HG02870 (cell line): ENCODE data around the gene TACC2.
A peak's percentile ranks its signal among the peaks of the same experiment; 100 is the strongest.

ENCODE experiments used
- ATAC-seq: cut with Tn5 transposase; IDR thresholded peaks from one replicate; pipeline ENCODE4 v1.9.1; 2021; ENCODE audit warnings: mild to moderate bottlenecking, moderate library complexity; ENCODE audit not compliant: unreplicated experiment

The TACC2 gene

DNA sequence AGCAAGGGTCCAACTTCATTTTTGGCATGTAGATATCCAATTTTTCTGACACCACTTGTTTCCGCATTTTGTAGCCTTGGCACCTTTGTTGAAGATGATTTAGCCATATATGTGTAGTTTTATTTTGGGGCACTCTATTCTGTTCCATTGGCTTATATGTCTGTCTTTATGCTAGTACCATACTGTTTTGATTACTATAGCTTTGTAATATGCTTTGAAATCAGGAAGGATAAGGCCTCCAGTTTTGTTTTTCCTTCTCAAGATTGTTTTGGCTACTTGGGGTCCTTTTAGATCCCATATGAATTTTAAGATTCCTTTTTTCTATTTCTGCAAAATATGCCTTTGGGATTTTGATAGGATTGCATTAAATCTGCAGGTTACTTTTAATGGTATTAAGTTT, 272.6 kb downstream of the TACC2 start:
- ATAC-seq: no peak

DNA sequence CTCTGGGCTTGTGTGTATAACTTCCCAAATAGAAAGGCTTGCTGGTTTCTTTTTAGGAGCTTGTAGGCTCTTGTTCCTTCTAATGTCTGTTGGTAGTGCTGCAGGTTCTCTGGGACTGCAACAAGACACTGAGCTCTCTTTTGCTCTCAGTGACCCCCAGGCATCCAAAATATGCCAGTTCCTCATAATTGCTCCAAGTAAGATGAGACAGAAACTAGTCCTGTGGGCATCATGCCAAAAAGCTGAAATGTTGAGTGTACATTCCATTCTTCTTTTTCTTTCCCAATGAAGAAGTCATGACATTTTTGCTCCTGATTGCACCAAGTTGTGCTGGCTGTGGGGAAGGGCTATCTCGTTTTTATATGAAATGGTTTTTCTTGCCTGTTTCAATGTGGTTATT, 275.0 kb downstream of the TACC2 start:
- ATAC-seq: no peak

DNA sequence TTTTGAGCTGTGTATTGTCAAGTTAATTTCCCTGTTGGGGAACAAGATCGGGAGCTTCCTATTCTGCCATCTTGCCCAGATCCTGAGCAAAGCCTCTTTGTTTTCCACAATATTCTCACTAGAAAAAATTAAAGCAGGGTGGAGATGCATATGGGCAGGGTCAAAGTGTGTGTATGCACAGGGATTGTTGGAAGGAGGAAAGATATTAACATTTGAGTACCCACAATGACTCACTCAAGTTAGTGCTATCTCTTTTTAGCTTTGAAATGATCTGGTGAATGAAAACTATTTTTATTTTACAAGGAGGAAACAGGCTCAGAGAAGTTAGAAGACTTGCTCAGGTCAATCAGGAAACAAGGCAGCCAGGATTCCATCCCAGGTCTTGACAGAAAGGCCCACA, 275.5 kb downstream of the TACC2 start:
- no peak for ATAC-seq

DNA sequence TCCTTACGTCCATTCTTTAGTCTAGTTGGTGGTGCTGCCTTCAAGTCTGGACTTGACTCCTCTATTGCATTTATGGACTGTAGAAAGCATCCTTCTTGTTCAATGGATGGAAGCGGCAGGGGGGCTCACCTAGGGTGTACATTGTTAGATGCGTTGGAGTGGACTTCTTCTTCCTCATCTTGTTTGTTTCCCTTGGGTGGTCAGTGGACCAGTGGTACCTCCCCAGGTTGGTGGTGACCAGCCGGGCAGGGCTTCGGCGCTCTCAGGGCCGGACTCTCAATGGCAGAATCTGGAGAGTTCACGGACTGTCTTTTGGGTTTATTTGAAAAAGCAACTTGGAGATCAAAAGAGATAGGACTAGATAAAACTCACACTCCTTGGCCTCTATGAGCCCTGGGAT, 276.0 kb downstream of the TACC2 start:
- no peak for ATAC-seq

DNA sequence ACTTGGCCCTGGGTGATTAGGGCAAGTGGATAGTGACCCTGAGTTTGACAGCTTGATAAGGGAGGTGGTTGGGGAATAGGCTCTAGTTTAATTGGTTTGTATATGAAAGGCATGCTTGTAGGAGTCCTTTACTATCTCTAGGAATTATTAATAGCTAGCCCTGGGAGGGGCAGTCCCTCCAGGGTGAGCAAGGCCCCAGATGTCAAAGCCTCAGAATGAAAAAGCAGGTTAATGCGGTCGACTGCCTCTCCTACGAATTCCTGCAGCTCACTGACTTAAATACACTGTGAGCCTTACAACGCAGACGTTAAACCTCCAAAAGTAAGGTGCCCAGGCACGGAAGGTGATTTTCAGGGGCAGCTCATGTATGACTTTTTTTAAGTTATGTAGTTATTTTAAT, 276.9 kb downstream of the TACC2 start:
- no peak for ATAC-seq

DNA sequence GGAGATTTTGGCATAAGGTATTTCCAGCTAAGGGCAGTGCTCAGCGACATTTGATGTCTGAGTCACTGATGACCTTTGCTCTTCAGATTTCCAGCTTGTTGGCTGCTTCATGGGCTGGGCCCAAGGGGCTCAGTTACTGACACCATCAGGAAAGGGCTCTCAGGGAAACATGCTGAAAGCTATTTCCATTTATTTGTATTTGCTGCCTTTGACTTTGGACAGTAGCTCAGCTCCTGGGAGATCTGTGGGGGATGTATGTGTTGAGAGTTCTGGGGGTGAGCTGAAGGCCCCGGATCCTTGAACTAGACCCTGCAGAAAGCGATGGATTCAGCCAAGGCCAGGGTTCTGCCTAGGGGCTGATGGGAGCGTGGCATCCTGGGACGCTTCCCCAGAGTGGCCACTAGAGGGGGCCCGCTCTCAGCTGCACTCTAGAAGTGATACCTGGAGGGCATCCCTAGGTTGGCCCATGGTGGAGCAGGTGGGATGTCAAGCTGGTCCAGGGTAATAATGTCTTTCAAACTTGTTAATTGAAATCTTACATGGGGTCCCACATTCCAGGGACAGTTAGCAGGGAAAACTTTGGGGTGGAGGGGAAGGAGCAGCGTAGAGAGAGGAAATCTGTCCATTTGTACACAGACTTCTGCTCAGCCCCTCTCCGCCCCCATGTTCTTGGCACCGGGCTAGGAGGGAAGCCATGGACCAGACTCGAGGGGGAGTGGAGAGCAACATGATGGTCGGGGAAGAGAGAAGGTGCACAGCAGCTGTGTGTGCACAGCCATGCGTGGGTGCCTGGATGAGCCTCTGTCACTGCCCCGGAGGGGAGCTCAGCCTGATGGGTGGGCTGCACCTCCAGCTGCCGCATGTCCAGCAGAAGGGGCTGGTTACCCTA, 279.1 kb downstream of the TACC2 start:
- ATAC-seq: peak; percentile 83

DNA sequence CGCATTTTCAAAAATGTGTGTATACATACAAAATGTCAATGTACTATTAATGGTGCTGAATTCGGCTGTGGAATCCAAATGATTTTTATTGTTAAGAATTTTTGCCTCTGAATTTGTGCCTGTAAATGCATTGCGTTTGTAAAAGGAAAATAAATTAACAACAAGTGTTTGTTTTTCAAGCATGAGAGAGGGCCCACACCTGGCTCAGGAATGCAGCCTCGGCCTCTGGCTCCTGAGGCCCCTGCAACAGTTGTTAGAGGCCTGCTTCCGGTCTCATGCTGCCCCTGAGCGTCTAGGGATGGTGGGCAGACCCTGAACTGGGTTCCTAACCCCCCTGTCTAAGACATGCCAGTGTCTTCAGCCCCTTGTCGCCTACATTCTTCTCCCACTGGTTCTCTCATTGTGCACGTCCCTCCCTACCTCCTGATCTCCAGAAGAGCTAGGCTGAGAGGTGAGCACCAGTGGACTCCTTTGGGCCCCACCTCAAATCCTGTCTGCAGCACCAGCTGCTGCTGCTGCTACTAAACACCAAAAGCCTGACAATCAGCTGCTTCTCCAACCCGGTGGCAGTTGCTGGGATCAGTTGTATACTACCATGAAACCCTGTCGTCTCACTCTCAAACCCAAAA, 280.2 kb downstream of the TACC2 start:
- ATAC-seq: no peak

DNA sequence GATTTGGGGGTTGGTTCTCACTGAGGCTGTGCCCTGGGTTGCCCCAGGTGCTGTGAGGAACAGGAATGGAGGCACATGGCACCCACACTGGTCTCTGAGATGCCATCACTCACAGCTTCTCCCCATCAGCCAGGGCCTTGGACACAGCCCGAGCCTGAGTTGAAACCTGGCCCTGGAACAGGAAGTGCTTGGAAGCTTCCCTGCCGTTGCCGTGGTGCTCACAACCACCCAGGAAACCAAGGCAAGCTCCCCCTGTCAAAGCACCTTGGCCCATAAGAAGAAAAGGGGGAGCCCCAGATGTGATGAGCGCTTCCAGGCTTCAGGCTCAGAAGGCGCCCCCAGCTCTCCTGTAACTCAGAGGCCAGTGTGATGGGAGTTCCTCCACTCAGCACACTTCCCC, 282.1 kb downstream of the TACC2 start, which contains the start of gene BTBD16:
TSS of gene BTBD16 (plus strand) at position 221 of the 400 bp plus-strand sequence. CDS start 3,786 bp downstream, outside the sequence.
- ATAC-seq: no peak

DNA sequence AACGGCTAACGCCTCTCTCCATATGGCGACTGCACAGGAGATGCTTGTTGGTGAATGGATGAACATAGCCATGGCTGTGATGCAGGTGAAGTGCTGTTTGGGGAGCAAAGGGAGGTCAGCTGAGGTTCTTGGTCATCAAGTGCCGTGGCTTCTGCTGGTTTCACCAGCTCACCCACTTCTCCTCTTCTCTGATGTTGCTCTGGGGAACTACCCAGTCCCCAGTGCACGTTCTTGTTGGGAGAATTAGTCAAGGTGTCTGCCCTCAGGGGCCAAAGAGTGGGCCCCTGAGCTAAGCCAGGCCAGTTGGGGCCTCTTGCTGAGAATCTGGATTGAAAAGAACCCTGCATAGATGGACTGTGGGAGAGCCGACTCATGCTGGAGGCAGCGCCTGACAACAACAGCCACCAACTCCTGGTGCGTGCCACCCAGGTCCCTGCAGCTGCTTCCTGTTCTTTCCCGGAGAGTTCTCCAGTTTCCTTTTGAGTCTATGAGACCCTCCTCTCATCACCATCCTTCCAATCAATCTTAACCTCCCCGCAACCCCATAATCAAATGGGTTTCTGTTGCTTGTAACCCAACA, 285.1 kb downstream of the TACC2 start:
- ATAC-seq: no peak

DNA sequence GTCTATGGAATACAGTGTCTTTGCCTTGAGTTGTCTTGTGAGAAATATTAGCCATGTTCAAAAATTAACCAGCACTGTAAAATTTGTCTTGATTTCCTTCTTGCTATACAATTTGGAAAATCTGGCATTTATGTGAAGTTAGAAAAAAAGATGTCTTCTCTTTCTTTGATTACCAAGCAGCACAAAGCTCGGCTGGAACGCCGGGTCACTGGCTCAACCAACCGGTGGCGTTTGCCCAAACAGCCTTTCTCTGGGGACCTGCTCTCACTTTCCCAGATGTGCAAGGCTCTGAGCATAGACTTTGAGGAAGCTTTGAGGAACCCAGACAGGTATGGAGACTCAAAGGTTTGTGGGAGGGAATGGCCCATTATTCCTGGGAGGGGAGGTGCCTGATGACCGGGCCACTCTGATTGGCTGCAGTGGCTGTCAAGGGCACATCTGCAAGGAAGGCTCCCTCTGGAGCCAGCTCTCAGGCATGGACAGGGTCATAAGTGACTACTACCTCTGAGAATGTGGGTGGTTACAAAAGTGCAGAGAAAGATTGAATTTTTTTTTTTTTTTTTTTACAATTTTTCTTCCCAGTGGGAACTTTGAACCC, 287.7 kb downstream of the TACC2 start:
- no peak for ATAC-seq

DNA sequence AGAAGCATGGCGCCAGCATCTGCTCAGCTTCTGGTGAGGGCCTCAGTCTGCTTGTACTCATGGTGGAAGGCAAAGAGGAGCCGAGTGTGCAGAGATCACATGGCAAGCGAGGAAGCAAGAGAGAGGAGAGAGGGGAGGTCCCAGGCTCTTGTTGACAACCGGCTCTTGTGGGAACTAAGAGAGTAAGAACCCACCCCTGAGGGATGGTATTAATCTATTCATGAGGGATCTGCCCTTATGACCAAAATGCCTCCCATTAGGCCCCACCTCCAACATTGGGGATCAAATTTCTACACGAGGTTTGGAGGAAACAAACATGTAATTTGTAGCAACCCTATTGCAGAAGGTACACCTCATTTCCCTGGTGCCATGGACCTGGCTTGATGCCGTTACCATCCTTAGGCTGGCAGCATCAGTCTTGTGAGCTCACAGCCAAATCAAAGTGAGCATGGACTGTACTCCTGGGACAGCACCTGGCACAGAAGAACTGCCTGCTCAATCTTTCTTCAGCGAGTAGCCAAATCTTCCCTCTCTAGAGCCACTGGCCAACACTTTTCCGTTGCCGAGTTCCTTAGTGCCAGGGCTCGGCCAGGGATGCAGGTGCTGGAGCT, 288.7 kb downstream of the TACC2 start:
- no peak for ATAC-seq

DNA sequence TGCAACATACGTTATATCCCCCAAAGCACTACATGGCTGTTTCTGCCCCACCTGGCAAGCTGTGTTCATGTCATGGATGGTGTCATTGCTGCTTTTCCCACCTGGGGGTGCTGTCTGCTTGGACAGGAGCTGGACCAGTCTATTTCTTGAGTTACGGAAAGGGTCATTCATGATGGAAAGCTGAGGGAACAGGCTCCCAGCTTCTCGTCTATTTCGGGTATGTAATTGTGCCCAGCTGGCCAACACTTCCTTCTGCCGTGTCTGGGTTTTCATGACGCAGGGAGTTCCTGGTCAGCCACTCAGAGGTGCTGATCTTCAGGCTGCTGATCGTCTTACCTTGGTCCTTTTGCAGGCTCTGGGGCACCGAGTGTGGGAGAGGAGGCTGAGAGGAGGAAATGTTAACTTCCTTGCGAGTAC, 290.8 kb downstream of the TACC2 start:
- no peak for ATAC-seq

DNA sequence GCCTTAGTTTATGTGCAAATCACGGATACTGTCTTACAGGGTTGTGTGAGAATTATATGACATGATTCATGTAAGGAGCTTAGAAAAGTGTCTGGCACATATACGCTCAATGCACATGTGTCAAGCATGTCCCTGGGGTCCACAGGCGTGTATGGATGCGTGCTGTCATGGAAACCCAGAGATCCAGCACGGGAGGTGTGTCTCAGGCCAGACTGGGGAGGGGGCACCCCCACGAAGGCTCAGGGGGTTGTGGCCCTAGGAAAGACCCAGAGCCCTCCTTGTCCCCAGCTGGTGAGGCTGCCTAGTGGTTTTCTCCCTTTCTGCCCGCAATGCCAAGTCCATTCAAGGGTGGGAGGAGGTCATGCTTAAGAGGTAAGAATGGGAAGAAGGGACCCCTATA, 291.2 kb downstream of the TACC2 start:
- ATAC-seq: no peak

DNA sequence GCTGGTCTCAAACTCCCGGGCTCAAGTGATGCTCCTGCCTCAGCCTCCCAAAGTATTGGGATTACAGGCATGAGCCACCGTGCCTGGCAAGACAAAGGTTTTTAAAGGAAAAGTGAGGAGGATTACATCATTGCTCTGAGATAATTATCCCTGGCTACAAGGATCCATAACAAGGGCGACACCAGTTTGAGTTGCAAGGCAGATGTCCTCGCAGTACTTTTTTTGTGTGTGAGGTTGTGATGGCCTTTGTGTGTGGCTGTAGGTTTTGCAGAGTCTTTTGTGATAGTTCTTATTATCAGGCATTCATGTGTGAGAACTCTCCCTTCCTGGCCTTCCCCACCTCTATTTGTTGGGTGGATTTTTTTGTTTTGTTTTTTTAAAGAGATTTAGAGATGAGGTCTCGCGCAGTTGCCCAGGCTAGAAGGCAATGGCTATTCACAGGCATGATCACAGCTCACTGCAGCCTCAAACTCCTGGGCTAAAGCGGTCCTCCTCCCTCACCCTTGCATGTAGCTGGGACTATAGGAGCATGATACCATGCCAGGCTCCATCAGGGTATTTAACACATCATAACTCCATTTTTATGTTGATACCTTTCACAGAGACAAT, 292.2 kb downstream of the TACC2 start:
- ATAC-seq: no peak

DNA sequence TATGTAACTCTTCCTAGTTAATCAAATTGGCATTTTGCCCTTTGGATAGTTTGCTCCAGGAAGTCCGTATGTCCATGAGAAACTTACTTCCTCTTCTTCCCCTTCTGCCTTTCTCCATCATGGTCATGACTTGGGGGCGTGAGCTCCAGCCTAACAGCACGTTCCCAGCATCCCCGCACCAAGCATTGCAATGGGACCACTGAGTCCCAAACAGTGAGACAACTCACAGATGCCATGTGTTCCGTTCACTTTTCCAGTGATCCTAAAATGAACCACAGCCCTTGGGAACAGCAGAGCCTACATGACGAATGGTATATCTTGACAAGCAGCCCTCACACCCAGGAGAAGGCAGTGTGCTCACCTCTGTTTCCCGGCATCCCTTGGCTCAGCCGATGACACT, 292.8 kb downstream of the TACC2 start:
- ATAC-seq: no peak

DNA sequence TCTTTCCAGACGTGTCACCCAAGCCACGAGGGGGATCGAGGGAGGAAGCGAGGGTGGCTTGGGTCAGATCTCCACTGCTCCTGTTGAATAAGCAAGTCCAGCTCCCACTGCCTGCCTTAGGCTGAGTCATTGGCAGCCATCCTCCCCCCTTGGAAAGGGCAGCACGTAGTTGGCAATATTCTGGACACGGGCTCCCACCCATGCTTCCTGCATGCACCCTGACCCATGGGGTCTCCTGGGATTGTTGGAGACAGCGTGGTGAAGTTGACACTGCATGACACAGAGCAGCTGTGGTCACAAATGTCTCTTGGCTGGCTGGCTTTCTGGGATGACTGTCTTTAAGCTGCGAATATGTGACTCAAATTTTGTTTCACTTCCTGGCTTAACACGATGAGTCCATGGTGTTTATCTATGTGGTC, 293.3 kb downstream of the TACC2 start:
- no peak for ATAC-seq

DNA sequence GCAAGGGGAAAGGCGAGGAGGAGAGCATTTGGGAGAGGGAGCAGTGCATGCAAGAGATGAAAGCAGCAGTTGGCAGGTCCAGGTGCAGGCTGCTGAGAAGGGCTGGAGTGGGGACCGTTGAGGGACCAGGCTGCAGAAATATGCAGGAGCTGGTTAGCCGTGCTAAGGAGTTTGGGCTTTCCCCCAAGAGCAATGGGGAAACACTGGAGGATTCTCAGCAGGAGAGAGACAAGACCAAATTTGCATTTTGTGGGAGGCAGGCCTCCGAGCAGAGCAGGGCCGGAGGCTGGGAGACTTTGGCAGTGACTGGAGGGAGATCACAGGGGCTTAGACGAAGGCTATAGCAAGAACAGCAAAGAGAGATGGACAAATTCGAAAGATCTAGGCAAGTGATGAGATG, 293.9 kb downstream of the TACC2 start:
- ATAC-seq: no peak

DNA sequence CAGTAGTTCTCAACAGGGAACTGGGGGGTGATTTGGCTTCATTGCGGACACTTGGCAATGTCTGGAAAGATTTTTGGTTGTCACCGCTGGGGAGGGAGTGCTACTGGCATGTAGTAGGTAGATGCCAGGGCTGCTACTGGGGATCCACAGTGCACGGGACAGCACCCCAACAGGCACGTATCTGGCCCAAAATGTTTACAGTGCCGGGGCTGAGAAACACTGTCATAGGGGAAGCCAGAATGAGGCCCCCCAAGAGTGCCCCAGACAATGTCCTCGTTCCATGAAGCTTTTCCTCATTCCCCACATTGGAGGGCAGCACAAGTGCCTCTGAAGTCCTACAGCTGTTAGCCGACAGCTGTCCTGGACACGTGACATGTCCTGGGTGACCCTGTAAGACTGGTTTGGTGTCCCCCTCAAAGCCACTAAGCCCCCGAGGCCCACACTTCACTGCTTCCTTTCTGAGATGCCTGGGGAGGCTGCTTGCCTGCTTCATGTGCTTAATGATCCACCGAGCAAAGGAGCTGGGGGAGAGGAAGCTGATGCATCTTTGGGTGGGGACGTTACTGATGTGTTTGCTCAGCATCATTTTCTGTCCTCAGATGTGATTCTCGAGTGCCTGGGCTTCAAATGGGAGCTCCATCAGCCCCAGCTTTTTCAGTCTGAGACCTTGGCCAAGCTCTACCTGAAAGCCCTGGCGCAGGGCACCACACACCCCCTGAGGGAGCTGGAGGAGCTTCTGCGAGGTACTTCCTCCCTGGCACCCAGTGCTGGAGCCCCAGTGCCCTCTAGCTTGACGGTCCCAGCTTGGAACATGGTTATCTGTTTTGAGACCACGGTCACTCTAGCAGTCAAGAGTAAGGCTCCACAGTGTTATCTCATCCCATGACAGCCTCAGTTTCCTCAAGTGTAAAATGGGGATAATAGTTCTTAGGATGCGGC, 296.8 kb downstream of the TACC2 start:
- no peak for ATAC-seq

DNA sequence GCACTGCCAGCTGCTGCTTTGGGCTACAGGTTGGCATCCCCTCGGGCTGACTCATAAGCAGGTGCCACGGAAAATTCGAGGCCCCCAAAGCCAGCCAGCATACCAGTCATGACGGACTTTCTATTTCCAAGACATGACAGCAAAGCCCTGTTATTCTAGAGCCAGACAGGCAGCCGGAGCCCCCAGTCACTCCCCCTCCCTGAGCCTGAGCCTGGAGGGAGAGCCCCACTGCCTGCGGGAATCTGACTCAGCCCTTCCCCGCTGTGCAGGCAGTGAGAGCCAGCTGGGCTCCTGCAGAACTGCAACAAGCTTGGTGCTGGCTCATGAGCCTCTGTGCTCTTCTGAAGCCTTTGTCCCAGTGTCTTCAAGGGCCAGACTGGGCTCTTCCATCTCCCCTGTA, 297.9 kb downstream of the TACC2 start:
- ATAC-seq: no peak

DNA sequence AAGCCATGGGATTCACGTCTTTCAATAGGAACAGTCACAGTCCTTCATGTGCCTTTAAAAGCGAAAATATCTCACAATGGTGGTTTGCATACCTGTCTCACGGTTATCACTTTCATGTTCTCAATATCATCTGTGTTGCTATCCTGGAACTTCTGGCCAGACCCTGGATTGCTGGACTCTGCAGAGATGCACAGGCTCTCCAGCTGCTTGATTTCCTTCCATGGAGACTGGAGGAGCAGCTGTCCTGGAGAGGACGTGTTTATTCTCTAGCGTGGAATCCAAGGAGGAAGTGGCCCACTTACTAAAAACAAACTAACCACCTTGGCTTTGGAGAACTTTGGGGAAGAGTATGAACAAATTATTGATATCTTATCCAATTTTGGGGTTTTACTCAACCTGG, 298.6 kb downstream of the TACC2 start:
- ATAC-seq: no peak
